Activated B cell treated with CpG ODN at 0.5 μM for 24 hours (primary cell): Measurements from ENCODE around the gene MAOA. TPM values are rescaled to one million over a fixed set of nuclear protein-coding genes. Genes with fewer than 3 reads are reported as not detected.

Experiments used
- ATAC-seq: fragments of 200-7000 bp; cut with Tn5 transposase; one replicate; pipeline ENCODE4 v1.10.0; 2021; ENCODE audit warnings: low read depth, mild to moderate bottlenecking, moderate library complexity
- CTCF ChIA-PET: fragments of 350-600 bp; sonication (Branson Sonifier 250); formaldehyde crosslinking; loops from one replicate; lab custom pipeline; 2021; ENCODE audit warnings: antibody characterized with exemption; lab: Charles Lee
- POLR2A ChIA-PET: fragments of 350-600 bp; sonication (Branson Sonifier 250); formaldehyde crosslinking; loops from one replicate; lab custom pipeline; 2021; ENCODE audit warnings: antibody characterized with exemption; lab: Charles Lee
- DNase-seq: peaks from one replicate; pipeline ENCODE4 v3.0.0; 2022
- H3K27ac Mint-ChIP-seq: one replicate; pipeline ENCODE4 v1.8.0; 2020; ENCODE audit warnings: mixed read lengths
- H3K27me3 Mint-ChIP-seq: one replicate; pipeline ENCODE4 v1.8.0; 2021; ENCODE audit warnings: mixed read lengths
- H3K36me3 Mint-ChIP-seq: one replicate; pipeline ENCODE4 v1.8.0; 2021; ENCODE audit warnings: low read depth, mixed read lengths
- H3K4me1 Mint-ChIP-seq: one replicate; pipeline ENCODE4 v1.8.0; 2021; ENCODE audit warnings: mixed read lengths
- H3K4me3 Mint-ChIP-seq: one replicate; pipeline ENCODE4 v1.8.0; 2020; ENCODE audit warnings: mild to moderate bottlenecking, mixed read lengths
- H3K9me3 Mint-ChIP-seq: one replicate; pipeline ENCODE4 v1.8.0; 2020; ENCODE audit warnings: mixed read lengths
- CTCF ChIP-seq: fragments of 200-600 bp; IDR thresholded peaks from one replicate; pipeline ENCODE4 v1.8.0; 2022; ENCODE audit warnings: antibody characterized with exemption, mild to moderate bottlenecking
- intact Hi-C: fragments of 100-400 bp; cut with micrococcal nuclease; formaldehyde crosslinking; loops from one replicate; pipeline ENCODE4 v1.15.1; 2024
- total RNA-seq: library from RNA; stranded (reverse); gene quantifications from 2 replicates; pipeline ENCODE4 v1.2.3, GENCODE V29; 2022

MAOA gene
- total RNA-seq, 1 donor from 2014 or later: 0.18 TPM

GRCh38 chrX:43633757-43634156 lies 22.3 kb upstream of the MAOA start:
- no peak overlapping the region for H3K4me3 Mint-ChIP-seq
- ATAC-seq (no peak), DNase-seq (no peak)
- ChIA-PET CTCF (no interaction called here), POLR2A (no interaction called here)
- no peaks in the 10 kb centered on the region for H3K4me1 Mint-ChIP-seq
- H3K36me3 Mint-ChIP-seq: no peaks in the 10 kb centered on the region
- H3K27ac Mint-ChIP-seq: no peak overlapping the region
- intact Hi-C loops: no loop called here
- H3K9me3 Mint-ChIP-seq: no peaks in the 10 kb centered on the region
- no peak for TF ChIP-seq CTCF
- H3K27me3 Mint-ChIP-seq: peaks cover 1% of the 10 kb centered on the region

- intact Hi-C loops: no loop called here
- DNase-seq (no peak), ATAC-seq (no peak)
- Mint-ChIP-seq H3K4me3 (no peak overlapping the region), H3K27ac (no peak overlapping the region), H3K4me1 (peaks cover 2% of the 10 kb centered on the region), H3K36me3 (no peaks in the 10 kb centered on the region), H3K27me3 (peaks cover 5% of the 10 kb centered on the region), H3K9me3 (no peaks in the 10 kb centered on the region)
- ChIA-PET POLR2A (no interaction called here), CTCF (no interaction called here)
- no peak for TF ChIP-seq CTCF
These were observed 15.6 kb upstream of the MAOA start for GRCh38 chrX:43640482-43640881.

GRCh38 chrX:43641691-43642090 lies 14.4 kb upstream of the MAOA start:
- CTCF ChIA-PET: no interaction called here
- Mint-ChIP-seq H3K36me3 (no peaks in the 10 kb centered on the region), H3K27me3 (peaks cover 5% of the 10 kb centered on the region), H3K4me3 (no peak overlapping the region), H3K4me1 (peaks cover 2% of the 10 kb centered on the region), H3K27ac (no peak overlapping the region), H3K9me3 (no peaks in the 10 kb centered on the region)
- POLR2A ChIA-PET: no interaction called here
- DNase-seq (no peak), ATAC-seq (no peak)
- intact Hi-C loops: no loop called here
- no peak for TF ChIP-seq CTCF

- peaks cover 2% of the 10 kb centered on the region for H3K4me1 Mint-ChIP-seq
- ChIA-PET CTCF (no interaction called here), POLR2A (no interaction called here)
- no peaks in the 10 kb centered on the region for H3K9me3 Mint-ChIP-seq
- ATAC-seq (no peak), DNase-seq (no peak)
- TF ChIP-seq CTCF: no peak
- intact Hi-C loops: no loop called here
- H3K27me3 Mint-ChIP-seq: peaks cover 4% of the 10 kb centered on the region
- H3K36me3 Mint-ChIP-seq: no peaks in the 10 kb centered on the region
- H3K27ac Mint-ChIP-seq: no peak overlapping the region
- no peak overlapping the region for H3K4me3 Mint-ChIP-seq
These were observed 12.9 kb upstream of the MAOA start for GRCh38 chrX:43643201-43643600.

GRCh38 chrX:43643662-43644061 lies 12.4 kb upstream of the MAOA start:
- TF ChIP-seq CTCF: no peak
- Mint-ChIP-seq H3K27ac (no peak overlapping the region), H3K4me1 (peaks cover 2% of the 10 kb centered on the region), H3K9me3 (no peaks in the 10 kb centered on the region), H3K27me3 (peaks cover 4% of the 10 kb centered on the region), H3K36me3 (no peaks in the 10 kb centered on the region), H3K4me3 (no peak overlapping the region)
- intact Hi-C loops: no loop called here
- ChIA-PET CTCF (no interaction called here), POLR2A (no interaction called here)
- ATAC-seq (no peak), DNase-seq (no peak)
